ENCODE measurements around the gene FAM168A. TPM values are rescaled to one million over a fixed set of nuclear protein-coding genes. Genes with fewer than 3 reads are reported as not detected.

FAM168A gene
- total and polyA plus RNA-seq, 10 of the 15 experiments (the other 5 are each of a cell fraction or from before 2014, with no cell fraction given): 1.7 to 20.0 (median 10.0) TPM

DNA sequence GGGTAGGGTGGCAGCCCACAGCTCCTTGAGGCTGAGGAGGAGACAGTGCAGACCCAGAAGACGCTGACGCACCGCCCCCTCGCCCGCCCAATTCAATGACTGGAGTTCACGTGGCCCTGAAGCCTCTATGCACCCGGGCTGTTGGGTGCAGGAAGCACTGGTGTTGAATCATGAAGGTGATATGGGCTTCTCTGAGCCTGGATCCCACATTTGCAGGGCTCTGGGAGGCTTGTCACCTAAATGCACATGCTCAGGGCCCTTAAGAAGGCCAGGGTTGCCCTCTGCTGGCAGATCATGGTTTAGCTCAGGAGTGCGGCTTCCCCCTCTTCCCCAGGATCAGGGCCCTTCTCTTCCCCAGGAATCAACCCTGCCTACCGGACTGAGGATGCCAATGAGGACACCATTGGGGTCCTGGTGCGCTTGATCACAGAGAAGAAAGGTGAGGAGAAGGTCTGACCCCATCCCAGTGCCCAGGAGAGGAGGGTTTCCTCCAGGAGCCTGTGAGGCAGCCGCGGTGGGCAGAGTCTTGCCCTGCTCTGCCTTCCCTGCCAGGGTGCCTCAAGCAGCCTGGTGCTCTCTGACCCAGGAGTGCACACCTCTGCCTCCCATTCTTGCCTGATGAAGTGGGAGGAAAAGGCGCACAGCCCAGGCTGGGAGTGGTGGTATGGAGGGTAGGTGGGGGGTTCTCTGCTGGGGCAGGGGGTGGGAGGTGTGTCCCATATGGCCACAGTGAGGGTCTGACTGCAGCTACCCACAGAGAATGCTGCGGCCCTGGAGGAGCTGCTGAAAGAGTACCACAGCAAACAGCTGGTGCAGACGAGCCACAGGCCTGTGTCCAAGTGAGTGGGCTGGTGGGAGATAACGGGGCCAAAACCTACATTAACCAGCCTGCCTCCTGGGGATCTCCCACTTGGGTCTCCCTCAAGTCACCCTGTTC, 204.2 kb downstream of the FAM168A start (continued):
- TF ChIP-seq, protein P1, sequence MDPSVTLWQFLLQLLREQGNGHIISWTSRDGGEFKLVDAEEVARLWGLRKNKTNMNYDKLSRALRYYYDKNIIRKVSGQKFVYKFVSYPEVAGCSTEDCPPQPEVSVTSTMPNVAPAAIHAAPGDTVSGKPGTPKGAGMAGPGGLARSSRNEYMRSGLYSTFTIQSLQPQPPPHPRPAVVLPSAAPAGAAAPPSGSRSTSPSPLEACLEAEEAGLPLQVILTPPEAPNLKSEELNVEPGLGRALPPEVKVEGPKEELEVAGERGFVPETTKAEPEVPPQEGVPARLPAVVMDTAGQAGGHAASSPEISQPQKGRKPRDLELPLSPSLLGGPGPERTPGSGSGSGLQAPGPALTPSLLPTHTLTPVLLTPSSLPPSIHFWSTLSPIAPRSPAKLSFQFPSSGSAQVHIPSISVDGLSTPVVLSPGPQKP (IDR thresholded peaks at IDR 0.05; ENCODE audit: low read depth, low read length): no peak
- no peak for TF ChIP-seq NR2C1 (IDR thresholded peaks at IDR 0.05)

DNA sequence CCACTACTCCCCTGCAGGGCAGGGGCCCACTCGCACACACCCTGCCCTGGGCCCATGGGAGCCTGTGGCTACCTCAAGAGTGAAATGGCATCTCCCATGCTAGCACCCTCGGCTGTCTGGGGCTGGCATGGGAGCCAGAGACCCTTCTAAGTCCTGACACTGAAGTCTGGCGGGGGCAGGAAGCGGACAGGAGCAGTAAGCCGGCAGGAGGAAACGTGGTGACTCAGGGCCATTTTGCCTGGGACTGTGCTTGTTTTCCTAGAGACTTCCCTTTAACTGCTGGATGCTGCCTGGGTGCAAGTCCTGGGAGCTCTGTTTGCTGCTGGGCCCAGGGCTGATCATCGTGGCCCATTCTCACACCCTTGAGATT, 204.9 kb downstream of the FAM168A start:
- H3K4me2 ChIP-seq (ENCODE audit: control insufficient read depth, insufficient read depth): no peak overlapping the region
- WGBS (ENCODE audit: insufficient coverage, insufficient replicate concordance, low lambda C conversion rate, missing lambda C conversion rate): 76% methylated on average over 6 of the region's 7 CpGs
- ChIA-PET POLR2A (interaction anchor here (0.9 to 1.5 kb wide), 2 partner anchors 18 to 42 kb away, joined by 3 to 4 read pairs; no protein-coding TSS in a partner anchor), CTCF (interaction anchor here (0.7 to 25.6 kb wide), 22 partner anchors 8 to 298 kb away, joined by 3 to 400 read pairs (median 6); no protein-coding TSS in a partner anchor), RAD21 (ENCODE audit: unreplicated experiment) (interaction anchor here (0.6 to 2.3 kb wide), 14 partner anchors 8 to 268 kb away, joined by 3 to 71 read pairs (median 6); partner anchors contain the start of gene RELT), SMC1A (ENCODE audit: uncharacterized antibody, unreplicated experiment) (interaction anchor here (0.7 to 2.7 kb wide), 11 partner anchors 9 to 268 kb away, joined by 3 to 44 read pairs (median 4); no protein-coding TSS in a partner anchor)
- H3K4me3 ChIP-seq: no peak overlapping the region
- ATAC-seq (peak; percentile 2; the same call in 1 of the 3 replicates), FAIRE-seq (no peak), DNase-seq (ENCODE audit: low read depth, low spot score) (no peak)
- in situ Hi-C loops (cut with MboI) (no loop called here), intact Hi-C loops (cut with micrococcal nuclease; ENCODE audit: unreplicated experiment) (loop anchor here (1.0 to 2.0 kb wide), 2 partner anchors 16 to 42 kb away; partner anchors contain the start of gene RELT)
- BruUV-seq (replicated peaks): no TSS peak
- H3K9me3 ChIP-seq (replicated peaks; ENCODE audit: control insufficient read depth, insufficient read depth, low read length): no peaks in the 10 kb centered on the region
- H3K9ac ChIP-seq (ENCODE audit: control insufficient read depth, insufficient read depth, low read length): no peak overlapping the region
- H2AFZ ChIP-seq (ENCODE audit: control insufficient read depth, low read depth, low read length): no peak overlapping the region
- H3K36me3 ChIP-seq (ENCODE audit: control insufficient read depth in 2 of 2, insufficient read depth in 2 of 2, low read length in 1 of 2): peaks cover 25 to 76% of the 10 kb centered on the region in 2 experiments
- H4K20me1 ChIP-seq (ENCODE audit: control insufficient read depth, insufficient read depth): no peaks in the 10 kb centered on the region
- peaks cover 9% of the 10 kb centered on the region for H3K4me1 ChIP-seq (ENCODE audit: control insufficient read depth, insufficient read depth, low read length)
- no peak overlapping the region for H3K27ac ChIP-seq (ENCODE audit: control insufficient read depth, insufficient read depth)
- no peaks in the 10 kb centered on the region for H3K27me3 ChIP-seq (replicated peaks in 1 of 2; ENCODE audit: control insufficient read depth in 2 of 2, insufficient read depth in 2 of 2, low read length in 1 of 2)
- no peak for TF ChIP-seq HDAC6 (IDR thresholded peaks at IDR 0.05; ENCODE audit: unreplicated experiment)
- no peak for TF ChIP-seq POLR2A (IDR thresholded peaks at IDR 0.05; ENCODE audit: low read depth, low read length)
- TF ChIP-seq ZNF274 (IDR thresholded peaks at IDR 0.05; ENCODE audit: insufficient read depth, insufficient read length): no peak
- H3K79me2 ChIP-seq (ENCODE audit: control insufficient read depth, insufficient read depth, low read length): peaks cover 27% of the 10 kb centered on the region
